Measurements from ENCODE around the gene IQCN. TPM values are rescaled to one million over a fixed set of nuclear protein-coding genes. Genes with fewer than 3 reads are reported as not detected.

IQCN gene
- total RNA-seq, 1 donor from 2014 or later: 10.5 TPM

GRCh38 chr19:18311502-18312091 is 37.3 kb upstream of the IQCN start:
- Mint-ChIP-seq H3K36me3 (ENCODE audit: insufficient read depth) (peaks cover 12% of the 10 kb centered on the region), H3K4me1 (ENCODE audit: low read depth) (peaks cover 6% of the 10 kb centered on the region)

GRCh38 chr19:18310966-18311365 is 36.7 kb upstream of the IQCN start:
- Mint-ChIP-seq H3K36me3 (ENCODE audit: insufficient read depth) (peaks cover 12% of the 10 kb centered on the region), H3K4me1 (ENCODE audit: low read depth) (peaks cover 5% of the 10 kb centered on the region), H3K27me3 (no peaks in the 10 kb centered on the region), H3K27ac (no peak overlapping the region), H3K4me3 (ENCODE audit: low read depth) (no peak overlapping the region), H3K9me3 (ENCODE audit: low read depth) (no peaks in the 10 kb centered on the region)
- no peak for DNase-seq (ENCODE audit: low spot score, unreplicated experiment)
- no peak for TF ChIP-seq CTCF (IDR thresholded peaks at IDR 0.05; ENCODE audit: unreplicated experiment)

More at GRCh38 chr19:18311502-18312091, 37.3 kb upstream of the IQCN start:
- no peak for DNase-seq (ENCODE audit: low spot score, unreplicated experiment)
- Mint-ChIP-seq H3K27me3 (no peaks in the 10 kb centered on the region), H3K27ac (no peak overlapping the region), H3K9me3 (ENCODE audit: low read depth) (no peaks in the 10 kb centered on the region), H3K4me3 (ENCODE audit: low read depth) (no peak overlapping the region)
- no peak for TF ChIP-seq CTCF (IDR thresholded peaks at IDR 0.05; ENCODE audit: unreplicated experiment)

GRCh38 chr19:18310118-18310909 is 36.1 kb upstream of the IQCN start:
- no peaks in the 10 kb centered on the region for H3K9me3 Mint-ChIP-seq (ENCODE audit: low read depth)
- TF ChIP-seq CTCF (IDR thresholded peaks at IDR 0.05; ENCODE audit: unreplicated experiment): no peak
- no peaks in the 10 kb centered on the region for H3K27me3 Mint-ChIP-seq
- no peak for DNase-seq (ENCODE audit: low spot score, unreplicated experiment)
- H3K27ac Mint-ChIP-seq: no peak overlapping the region
- H3K4me3 Mint-ChIP-seq (ENCODE audit: low read depth): no peak overlapping the region
- H3K4me1 Mint-ChIP-seq (ENCODE audit: low read depth): no peaks in the 10 kb centered on the region
- peaks cover 12% of the 10 kb centered on the region for H3K36me3 Mint-ChIP-seq (ENCODE audit: insufficient read depth)

GRCh38 chr19:18309525-18310064 is 35.3 kb upstream of the IQCN start:
- H3K9me3 Mint-ChIP-seq (ENCODE audit: low read depth): no peaks in the 10 kb centered on the region
- H3K4me3 Mint-ChIP-seq (ENCODE audit: low read depth): no peak overlapping the region
- peaks cover 5% of the 10 kb centered on the region for H3K4me1 Mint-ChIP-seq (ENCODE audit: low read depth)
- H3K36me3 Mint-ChIP-seq (ENCODE audit: insufficient read depth): peaks cover 12% of the 10 kb centered on the region
- H3K27ac Mint-ChIP-seq: no peak overlapping the region
- TF ChIP-seq CTCF (IDR thresholded peaks at IDR 0.05; ENCODE audit: unreplicated experiment): no peak
- H3K27me3 Mint-ChIP-seq: no peaks in the 10 kb centered on the region
- no peak for DNase-seq (ENCODE audit: low spot score, unreplicated experiment)

GRCh38 chr19:18308948-18309325 is 34.7 kb upstream of the IQCN start:
- Mint-ChIP-seq H3K27me3 (no peaks in the 10 kb centered on the region), H3K36me3 (ENCODE audit: insufficient read depth) (peaks cover 9% of the 10 kb centered on the region), H3K4me1 (ENCODE audit: low read depth) (peaks cover 10% of the 10 kb centered on the region), H3K4me3 (ENCODE audit: low read depth) (no peak overlapping the region), H3K9me3 (ENCODE audit: low read depth) (no peaks in the 10 kb centered on the region), H3K27ac (no peak overlapping the region)
- no peak for DNase-seq (ENCODE audit: low spot score, unreplicated experiment)
- TF ChIP-seq CTCF (IDR thresholded peaks at IDR 0.05; ENCODE audit: unreplicated experiment): no peak

Data from progenitor cell of endocrine pancreas (in vitro differentiated cells).